NB4 (cell line): ENCODE measurements around the gene LGI4.

Source experiments
- DNase-seq: peaks from one replicate; pipeline ENCODE4 v3.0.0; 2010; ENCODE audit warnings: low read depth
- H3K4me3 ChIP-seq: one replicate; pipeline ENCODE4 v1.5.1; 2011; ENCODE audit warnings: mild to moderate bottlenecking, low read depth, low read length, moderate library complexity
- MAX ChIP-seq: IDR thresholded peaks from 2 replicates; pipeline ENCODE4 v1.6.1; 2011; ENCODE audit warnings: low read depth, low read length
- MYC ChIP-seq: IDR thresholded peaks from 2 replicates; pipeline ENCODE4 v1.6.1; 2011; ENCODE audit warnings: low read depth, low read length
- POLR2A ChIP-seq: IDR thresholded peaks from 2 replicates; pipeline ENCODE4 v1.6.1; 2011; ENCODE audit warnings: mild to moderate bottlenecking; ENCODE audit not compliant: insufficient read length; ENCODE audit errors: extremely low read depth
- TF ChIP-seq, protein P1 (sequence below): IDR thresholded peaks from one replicate; pipeline ENCODE4 v1.5.1; 2012; ENCODE audit warnings: low read depth, low read length

Gene LGI4

DNA sequence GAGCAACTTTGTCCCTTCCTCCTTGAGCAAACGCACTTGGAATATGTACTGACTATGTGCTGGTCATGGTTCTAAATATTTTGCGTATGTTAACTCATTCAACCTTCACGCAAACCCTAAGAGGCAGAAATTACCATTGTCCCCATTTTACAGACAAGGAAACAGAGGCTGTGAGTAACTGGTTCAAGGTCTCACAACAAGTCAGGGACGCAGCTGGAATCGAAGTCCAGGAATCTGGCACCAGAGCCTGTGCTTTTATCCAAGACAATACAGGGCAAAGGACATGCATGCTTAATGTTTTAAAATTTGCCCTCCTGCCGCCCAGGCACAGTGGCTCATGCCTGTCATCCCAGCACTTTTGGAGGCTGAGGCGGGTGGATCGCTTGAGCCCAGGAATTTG, 24.7 kb upstream of the LGI4 start:
- DNase-seq: no peak
- no peak overlapping the region for H3K4me3 ChIP-seq
- no peak for TF ChIP-seq MAX
- TF ChIP-seq MYC: no peak
- TF ChIP-seq, protein P1, sequence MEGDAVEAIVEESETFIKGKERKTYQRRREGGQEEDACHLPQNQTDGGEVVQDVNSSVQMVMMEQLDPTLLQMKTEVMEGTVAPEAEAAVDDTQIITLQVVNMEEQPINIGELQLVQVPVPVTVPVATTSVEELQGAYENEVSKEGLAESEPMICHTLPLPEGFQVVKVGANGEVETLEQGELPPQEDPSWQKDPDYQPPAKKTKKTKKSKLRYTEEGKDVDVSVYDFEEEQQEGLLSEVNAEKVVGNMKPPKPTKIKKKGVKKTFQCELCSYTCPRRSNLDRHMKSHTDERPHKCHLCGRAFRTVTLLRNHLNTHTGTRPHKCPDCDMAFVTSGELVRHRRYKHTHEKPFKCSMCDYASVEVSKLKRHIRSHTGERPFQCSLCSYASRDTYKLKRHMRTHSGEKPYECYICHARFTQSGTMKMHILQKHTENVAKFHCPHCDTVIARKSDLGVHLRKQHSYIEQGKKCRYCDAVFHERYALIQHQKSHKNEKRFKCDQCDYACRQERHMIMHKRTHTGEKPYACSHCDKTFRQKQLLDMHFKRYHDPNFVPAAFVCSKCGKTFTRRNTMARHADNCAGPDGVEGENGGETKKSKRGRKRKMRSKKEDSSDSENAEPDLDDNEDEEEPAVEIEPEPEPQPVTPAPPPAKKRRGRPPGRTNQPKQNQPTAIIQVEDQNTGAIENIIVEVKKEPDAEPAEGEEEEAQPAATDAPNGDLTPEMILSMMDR: no peak
- no peak for TF ChIP-seq POLR2A

DNA sequence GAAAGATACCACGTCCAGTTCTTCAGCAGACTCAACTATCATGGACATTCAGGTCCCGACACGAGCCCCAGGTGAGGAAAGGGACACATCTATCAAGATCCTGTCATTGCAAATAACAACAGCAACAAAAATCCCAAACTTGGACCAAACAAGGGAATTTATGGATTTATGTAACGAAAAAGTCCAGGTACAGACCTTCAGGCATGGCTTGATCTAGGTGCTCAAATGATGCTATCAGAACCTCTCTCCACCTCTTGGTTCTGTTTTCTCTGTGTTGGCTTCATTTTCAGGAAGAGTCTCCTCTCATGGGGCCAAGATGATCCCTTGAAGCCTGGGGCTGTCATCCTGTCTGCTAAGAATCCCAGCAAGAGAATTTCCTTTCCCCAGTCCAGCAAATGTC, 22.6 kb upstream of the LGI4 start:
- no peak overlapping the region for H3K4me3 ChIP-seq
- no peak for TF ChIP-seq MAX
- TF ChIP-seq, protein P1: no peak
- TF ChIP-seq MYC: no peak
- TF ChIP-seq POLR2A: no peak
- DNase-seq: no peak

DNA sequence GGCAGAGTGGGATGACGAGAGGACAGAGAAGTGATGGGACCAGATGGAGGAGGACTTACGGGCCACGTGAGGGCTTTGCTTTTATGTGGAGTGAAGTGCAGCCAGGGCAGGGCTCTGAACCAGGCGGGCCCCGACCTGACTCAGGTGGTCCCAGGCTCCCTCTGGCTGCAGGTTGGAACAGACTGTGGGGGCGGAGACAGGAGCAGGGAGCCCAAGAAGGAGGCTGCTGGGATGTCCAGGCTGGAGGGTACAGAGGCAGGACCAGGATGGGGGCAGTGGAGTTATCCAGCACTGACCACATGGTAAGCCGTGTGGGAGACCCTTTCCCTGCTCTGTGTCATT, 21.8 kb upstream of the LGI4 start:
- TF ChIP-seq, protein P1: no peak
- no peak for TF ChIP-seq MAX
- no peak for TF ChIP-seq POLR2A
- no peak for TF ChIP-seq MYC
- H3K4me3 ChIP-seq: no peak overlapping the region
- DNase-seq: no peak

GRCh38 chr19:35155981-35156672, 21.3 kb upstream of the LGI4 start:
- no peak overlapping the region for H3K4me3 ChIP-seq
- TF ChIP-seq POLR2A (no peak), MAX (no peak), MYC (no peak)
- TF ChIP-seq, protein P1: no peak
- no peak for DNase-seq

DNA sequence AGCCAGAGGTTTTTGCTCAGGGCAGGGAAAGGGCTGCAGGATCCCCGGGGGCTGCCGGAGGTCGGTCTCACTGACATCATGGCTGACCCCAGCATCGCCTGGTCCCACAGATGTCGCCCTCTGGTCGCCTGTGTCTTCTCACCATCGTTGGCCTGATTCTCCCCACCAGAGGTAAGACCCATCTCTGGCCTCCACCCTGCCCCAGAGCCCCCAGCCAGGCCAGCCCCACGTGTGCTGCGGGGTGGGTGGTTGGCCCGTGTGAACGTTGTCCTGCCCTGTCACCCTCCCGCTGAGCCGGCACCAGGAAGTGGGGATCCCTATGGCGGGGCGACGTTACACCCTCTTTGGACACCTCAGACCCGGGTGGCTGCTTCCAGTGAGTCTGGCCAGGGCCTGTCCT, 20.6 kb upstream of the LGI4 start:
- DNase-seq: no peak
- peak overlapping the region; percentile 59 for H3K4me3 ChIP-seq
- TF ChIP-seq, protein P1: no peak
- no peak for TF ChIP-seq MYC
- TF ChIP-seq MAX: no peak
- no peak for TF ChIP-seq POLR2A
